Posterior cingulate gyrus (tissue), 11 donors: ENCODE results near the gene PCNX2.

Experiments
- DNase-seq, 10 donors: peaks; one replicate each; pipeline versions ENCODE4 v3.0.0 to v3.0.0-alpha.2; 2020 to 2021; ENCODE audit warnings: mixed read lengths in 3 of 10
- intact Hi-C: fragments of 100-400 bp; cut with DNase I; formaldehyde crosslinking; loops from one replicate; pipeline ENCODE4 v1.15.1; 2023

Gene PCNX2

DNA sequence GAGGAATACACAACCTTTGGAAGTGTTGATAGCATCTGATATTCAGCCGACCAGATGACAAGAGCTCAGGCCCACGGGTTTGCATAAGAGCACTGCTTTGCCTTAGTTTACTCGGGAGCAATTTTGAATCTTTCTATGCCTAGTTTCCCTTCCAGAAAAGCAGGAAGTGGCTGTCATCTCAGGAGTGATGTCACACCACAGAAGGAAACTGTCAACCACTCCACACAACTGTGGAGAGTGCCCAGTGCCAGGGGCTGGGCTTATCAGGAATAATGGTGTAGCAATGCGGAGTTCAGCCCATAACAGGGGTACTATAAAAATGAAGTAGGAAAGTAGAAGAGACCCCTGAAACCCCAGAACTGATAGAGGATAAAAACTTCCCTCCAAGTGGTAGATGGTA, 316.7 kb downstream of the PCNX2 start:
- intact Hi-C loops = no loop called here
- no peak for DNase-seq

DNA sequence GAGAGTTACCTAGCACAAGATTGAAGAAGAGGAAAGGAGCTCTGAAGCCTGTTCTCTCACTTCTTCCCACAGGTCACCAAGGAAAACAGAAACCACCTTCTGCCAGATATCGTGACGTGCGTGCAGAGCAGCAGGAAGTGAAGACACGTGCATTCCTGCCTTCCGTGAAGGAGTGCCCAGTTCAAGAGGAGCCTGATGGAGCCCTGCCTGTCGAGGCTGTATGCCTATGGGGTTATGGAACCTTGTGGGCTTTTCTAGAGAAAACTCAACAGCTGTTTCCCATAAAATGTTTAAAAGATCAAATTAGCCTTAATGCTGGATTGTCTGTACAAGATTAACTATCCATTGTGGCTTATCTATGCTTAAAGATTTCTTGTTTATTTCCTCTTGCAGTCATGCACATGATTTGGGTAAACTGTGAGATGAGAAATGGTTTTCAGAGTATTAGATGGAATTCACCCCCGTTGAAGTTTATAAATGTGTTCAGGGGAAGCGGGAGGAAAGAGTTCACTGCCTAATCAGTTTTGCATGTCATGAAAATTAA, 317.4 kb downstream of the PCNX2 start:
- intact Hi-C loops = no loop called here
- DNase-seq = no peak

GRCh38 chr1:232974971-232975370, 320.6 kb downstream of the PCNX2 start:
- intact Hi-C loops = no loop called here
- DNase-seq = no peak

DNA sequence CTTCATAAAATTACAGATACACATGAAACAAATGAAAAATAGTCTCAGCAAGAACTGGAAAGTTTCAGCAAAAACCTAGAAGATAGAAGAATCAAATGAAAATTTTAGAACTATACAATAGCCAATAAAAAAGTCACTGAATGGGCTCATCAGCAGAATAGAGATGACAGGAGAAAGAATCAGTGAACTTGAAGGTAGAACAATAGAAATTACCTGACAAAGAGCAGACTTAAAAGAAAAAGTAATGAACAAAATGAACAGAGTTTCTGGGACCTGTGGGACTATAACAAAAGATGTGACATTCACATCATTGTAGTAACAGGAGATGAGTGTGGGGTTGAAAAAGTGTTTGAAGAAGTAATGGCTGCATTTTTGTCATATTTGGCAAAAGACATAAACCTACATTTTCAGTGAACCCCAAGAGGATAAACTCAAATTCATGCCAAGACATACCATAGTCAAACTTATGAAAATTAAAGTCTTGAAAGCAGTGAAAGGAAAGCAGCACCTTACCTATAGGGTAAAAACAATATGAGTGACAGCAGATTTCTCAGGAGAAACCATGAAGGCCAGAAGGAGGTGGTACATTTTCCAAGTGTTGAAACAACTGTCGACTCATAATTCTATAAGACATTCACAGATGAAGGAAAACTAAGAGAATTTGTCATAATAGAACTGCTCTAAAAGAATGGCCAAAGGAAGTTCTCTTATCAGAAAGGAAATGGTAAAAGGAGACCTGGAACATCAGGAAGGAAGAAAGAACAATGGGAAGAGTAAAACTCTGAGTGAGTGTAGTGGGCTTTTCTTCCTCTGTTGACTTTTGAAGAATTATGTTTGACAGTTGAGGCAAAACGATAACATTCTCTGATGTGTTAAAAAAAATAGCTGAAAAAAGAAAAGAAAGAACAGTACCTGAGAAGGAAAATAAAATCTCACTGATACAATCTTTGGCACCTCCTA, 321.6 kb downstream of the PCNX2 start:
- intact Hi-C loops = no loop called here
- DNase-seq = no peak

GRCh38 chr1:232970508-232970907, 325.0 kb downstream of the PCNX2 start:
- intact Hi-C loops = no loop called here
- no peak for DNase-seq

DNA sequence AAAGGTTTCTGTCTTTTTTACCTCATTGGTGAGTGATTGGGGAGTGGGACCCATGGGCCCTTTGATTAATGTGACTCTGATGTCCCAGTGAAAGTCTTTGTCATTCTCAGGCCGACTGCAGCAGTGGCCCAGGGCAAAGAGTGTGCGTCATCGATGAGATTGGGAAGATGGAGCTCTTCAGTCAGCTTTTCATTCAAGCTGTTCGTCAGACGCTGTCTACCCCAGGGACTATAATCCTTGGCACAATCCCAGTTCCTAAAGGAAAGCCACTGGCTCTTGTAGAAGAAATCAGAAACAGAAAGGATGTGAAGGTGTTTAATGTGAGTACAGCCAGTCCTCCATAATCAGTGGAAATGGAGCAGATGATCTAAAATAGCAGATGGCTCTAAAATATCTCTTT, 325.7 kb downstream of the PCNX2 start:
- intact Hi-C loops = no loop called here
- DNase-seq = no peak

- intact Hi-C loops = no loop called here
- DNase-seq = no peak
These were observed 326.6 kb downstream of the PCNX2 start for GRCh38 chr1:232968965-232969364.

GRCh38 chr1:232968391-232968790, 327.1 kb downstream of the PCNX2 start:
- intact Hi-C loops = no loop called here
- no peak for DNase-seq

- intact Hi-C loops = no loop called here
- DNase-seq = peak in 1 of 10 donors; percentile 69
These were observed 328.9 kb downstream of the PCNX2 start for GRCh38 chr1:232966663-232967062.

DNA sequence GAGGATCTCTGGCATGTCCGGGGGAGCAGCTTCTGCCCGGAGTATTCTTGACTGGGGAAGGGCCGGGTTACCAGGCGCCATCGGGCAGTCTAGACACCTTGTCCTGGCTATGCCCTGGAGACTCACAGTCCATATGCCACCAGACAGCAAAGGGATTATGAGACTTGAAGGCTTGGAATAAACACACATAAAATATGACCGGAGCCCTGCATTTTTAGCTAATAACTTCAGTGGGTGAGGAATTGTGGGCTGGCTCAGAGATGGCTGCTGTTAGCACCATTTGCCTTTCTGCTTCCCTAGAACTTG, 329.7 kb downstream of the PCNX2 start:
- intact Hi-C loops = no loop called here
- no peak for DNase-seq

GRCh38 chr1:232965124-232965911, 330.2 kb downstream of the PCNX2 start:
- no peak for DNase-seq

GRCh38 chr1:232964601-232965000, 330.9 kb downstream of the PCNX2 start:
- intact Hi-C loops = no loop called here
- no peak for DNase-seq

More at GRCh38 chr1:232965124-232965911, 330.2 kb downstream of the PCNX2 start:
- intact Hi-C loops = no loop called here

DNA sequence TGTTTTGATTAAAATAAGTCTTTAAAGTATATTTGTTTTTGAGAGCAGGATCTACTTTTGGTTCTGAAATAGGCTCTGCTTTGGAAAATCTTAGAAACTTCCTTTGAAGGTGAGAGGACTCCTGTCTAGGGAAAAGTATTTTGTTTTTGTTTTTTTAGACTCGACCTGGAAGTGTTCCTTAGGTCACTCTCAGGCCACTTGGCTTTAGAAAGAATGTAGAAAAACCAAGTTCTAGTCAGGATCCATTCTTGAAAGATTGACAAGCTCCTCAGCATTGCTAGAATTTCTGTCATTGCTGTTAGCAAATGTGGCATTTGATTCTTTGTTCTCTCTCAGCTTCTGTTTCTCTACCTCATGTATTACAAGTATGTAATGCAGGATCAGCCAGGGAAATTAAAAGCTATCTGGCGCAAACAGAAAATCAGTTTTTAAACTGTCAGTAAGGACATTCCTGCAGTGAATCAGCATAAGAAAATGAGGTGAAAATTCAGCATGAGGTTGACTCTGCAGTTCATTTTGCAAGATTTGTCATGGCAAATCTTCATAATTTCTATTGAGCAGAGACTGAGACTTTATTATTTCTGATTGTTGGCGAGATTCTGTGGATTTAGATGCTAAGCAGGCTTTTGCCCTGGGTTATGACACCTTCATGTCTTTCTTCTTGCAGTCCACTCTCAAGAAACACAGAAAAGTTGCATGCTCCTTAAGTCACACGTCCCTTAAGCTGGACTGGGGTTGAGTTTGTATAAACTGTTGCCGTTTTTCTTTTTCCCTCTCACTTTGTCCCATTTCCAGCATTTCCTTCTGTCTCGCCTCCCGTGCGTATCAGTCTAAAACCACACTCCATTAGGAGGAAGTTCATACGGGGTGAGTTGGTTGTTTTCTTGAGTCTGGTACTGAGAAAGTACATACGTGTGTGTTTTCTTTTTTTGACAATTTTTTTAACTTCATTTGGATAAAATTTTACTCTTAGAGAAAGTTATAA, 332.5 kb downstream of the PCNX2 start:
- intact Hi-C loops = no loop called here
- DNase-seq = no peak

DNA sequence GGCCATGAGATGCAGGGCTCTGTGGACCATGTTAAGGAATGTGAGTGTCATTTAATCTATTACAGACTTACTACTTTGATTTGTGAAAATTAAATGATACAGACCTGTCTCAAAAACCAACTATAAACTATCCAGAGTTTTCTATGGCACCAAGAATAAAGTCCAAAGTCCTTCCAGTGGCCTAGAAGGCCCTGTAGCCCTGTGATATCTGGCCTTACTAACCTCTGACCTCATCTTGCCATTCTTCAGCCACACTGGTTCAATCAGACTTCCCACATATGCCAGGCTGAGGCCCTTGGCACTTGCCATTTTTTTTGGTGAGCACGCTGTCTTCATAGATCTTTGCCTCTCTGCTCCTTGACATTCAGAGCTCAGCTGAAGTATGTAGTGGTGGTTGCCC, 337.5 kb downstream of the PCNX2 start:
- intact Hi-C loops = loop anchor here (10.0 kb wide), 1 partner anchor 153 kb away; the partner anchor contains the start of gene MAP10
- no peak for DNase-seq

DNA sequence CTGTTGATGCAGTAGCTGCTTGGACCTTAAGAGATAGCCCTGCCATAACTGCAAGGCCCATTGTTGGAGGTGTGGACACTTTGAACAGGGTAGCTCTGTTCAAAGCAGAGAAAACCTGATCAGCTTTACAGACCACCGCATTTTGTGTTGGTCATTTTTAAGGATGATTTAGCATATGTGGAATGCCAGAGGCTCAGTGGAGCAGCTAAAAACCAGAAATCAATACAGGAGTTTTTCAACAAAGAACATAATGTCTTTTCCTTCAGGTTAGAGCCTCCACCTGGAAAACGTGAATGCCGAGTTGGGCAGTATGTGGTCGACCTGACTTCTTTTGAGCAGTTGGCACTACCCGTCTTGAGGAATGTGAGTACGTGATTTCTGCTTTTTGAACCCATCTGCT, 339.4 kb downstream of the PCNX2 start:
- intact Hi-C loops = loop anchor here (10.0 kb wide), 1 partner anchor 151 kb away; the partner anchor contains the start of gene MAP10
- no peak for DNase-seq

DNA sequence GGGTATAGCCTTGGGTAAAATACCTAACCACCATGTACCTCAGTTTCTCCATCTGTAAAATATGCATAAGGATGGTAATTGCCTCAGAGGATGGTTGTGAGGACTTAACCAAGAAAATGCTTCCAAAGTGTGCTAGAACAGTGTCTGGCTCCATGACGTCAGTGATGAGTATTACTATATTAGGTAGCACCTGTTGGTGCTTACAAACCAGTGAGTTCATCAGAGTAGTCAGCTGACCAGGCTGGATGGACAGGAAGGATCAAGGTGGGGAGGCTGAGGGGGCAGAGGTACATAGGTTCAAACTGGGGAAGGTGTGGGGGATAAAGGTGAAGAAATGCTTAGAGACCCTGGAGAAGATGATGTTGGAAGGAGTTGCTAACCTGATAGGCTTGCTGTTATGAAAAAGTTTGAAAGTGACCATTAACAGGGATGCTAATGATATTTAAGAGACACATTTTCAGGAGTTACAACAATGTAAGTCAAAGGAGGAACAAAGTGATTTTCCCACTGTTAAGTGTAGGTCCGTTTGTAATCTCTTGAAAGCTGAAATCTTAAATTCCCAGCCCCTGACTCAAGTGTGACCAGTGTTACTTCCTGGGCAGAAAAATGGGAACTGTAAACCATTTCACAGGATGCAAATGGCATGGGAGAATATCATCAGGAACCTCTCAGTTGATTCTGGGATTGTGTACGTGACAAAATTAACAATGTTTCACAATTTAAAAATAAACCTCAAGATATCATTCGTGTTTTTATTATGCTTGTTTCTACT, 340.7 kb downstream of the PCNX2 start:
- intact Hi-C loops = loop anchor here (10.0 kb wide), 1 partner anchor 150 kb away; the partner anchor contains the start of gene MAP10

GRCh38 chr1:232952514-232953499, 342.7 kb downstream of the PCNX2 start:
- peak in 6 of 10 donors; percentile 17 to 89 (median 26) for DNase-seq
- intact Hi-C loops = loop anchor here (10.0 kb wide), 1 partner anchor 148 kb away; the partner anchor contains the start of gene MAP10

More for the DNA sequence above, 340.7 kb downstream of the PCNX2 start:
- no peak for DNase-seq

DNA sequence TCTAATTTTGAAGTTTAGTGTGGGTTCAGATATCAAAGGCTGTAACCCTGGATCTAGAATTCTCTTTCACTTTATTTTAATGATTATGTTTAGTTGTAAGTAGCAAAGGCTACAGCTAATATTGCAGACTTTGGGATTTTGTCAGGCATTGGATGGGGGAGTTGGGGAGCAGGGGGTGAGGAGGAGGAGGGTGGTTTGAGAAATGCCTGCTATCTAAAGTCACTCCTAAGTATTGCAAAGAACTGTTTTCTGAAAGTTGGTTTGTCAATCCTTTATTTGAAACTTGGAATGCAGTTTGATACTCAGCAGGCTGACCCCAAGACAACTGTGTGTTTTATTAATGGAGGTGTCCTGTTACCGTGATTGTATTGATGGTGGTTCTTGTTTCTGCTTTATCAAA, 343.9 kb downstream of the PCNX2 start:
- no peak for DNase-seq
- intact Hi-C loops = loop anchor here (2.0 to 10.0 kb wide), 2 partner anchors 147 to 321 kb away; partner anchors contain the start of genes MAP10 and SIPA1L2
